SK-N-SH (cell line): ENCODE data around the gene SMYD3. TPM values are rescaled to one million over a fixed set of nuclear protein-coding genes. Genes with fewer than 3 reads are reported as not detected.

ENCODE experiments used
- CTCF ChIA-PET: fragments of 300-600, 350-600 bp; formaldehyde crosslinking; extraction: SDS; loops from one replicate; lab custom pipeline; 2021; lab: Yijun Ruan, JAX
- POLR2A ChIA-PET: fragments of 350-600 bp; sonication (Branson Sonifier 250); formaldehyde crosslinking; extraction: SDS; loops from one replicate; lab custom pipeline; 2020; ENCODE audit warnings: antibody characterized with exemption, inconsistent platforms; lab: Yijun Ruan, JAX
- DNase-seq: peaks from one replicate; pipeline ENCODE4 v3.0.0; 2012
- H2AFZ ChIP-seq: fragments of 200-600 bp; sonication (generic); 2 replicates; pipeline ENCODE4 v1.8.1; 2016; ENCODE audit warnings: antibody characterized with exemption, mild to moderate bottlenecking, low read depth
- H3F3A ChIP-seq: fragments of 200-600 bp; sonication (generic); replicated peaks from 2 replicates; pipeline ENCODE3; 2016; ENCODE audit warnings: antibody characterized with exemption, mild to moderate bottlenecking; ENCODE audit not compliant: insufficient read depth
- H3K27ac ChIP-seq, 2 experiments: fragments of 200-500 bp in 1 of 2; fragments of 200-600 bp in 1 of 2; sonication (Bioruptor generic) in 1 of 2; sonication (generic), shearing (Covaris generic) in 1 of 2; 2 replicates each; pipeline versions ENCODE4 v1.5.1 to v1.6.1; 2014 to 2016; ENCODE audit warnings: low read depth in 2 of 2, inconsistent platforms in 1 of 2, low read length in 1 of 2, mild to moderate bottlenecking in 1 of 2, mixed read lengths in 1 of 2
- H3K27me3 ChIP-seq: fragments of 200-600 bp; sonication (generic), shearing (Covaris generic); 2 replicates; pipeline ENCODE4 v1.6.1; 2016; ENCODE audit warnings: mixed run types; ENCODE audit not compliant: insufficient read depth
- H3K36me3 ChIP-seq, 2 experiments: fragments of 200-500 bp in 1 of 2; fragments of 200-600 bp in 1 of 2; sonication (Bioruptor generic) in 1 of 2; sonication (generic) in 1 of 2; replicated peaks in 1 of 2; 2 replicates each; pipeline versions ENCODE3 to v1.5.1; 2014 to 2016; ENCODE audit warnings: low read length in 1 of 2, mild to moderate bottlenecking in 1 of 2; ENCODE audit not compliant: insufficient read depth in 2 of 2, control insufficient read depth in 1 of 2
- H3K4me1 ChIP-seq, 2 experiments: fragments of 200-500 bp in 1 of 2; fragments of 200-600 bp in 1 of 2; sonication (Bioruptor generic) in 1 of 2; sonication (generic), shearing (Covaris generic) in 1 of 2; 2 replicates each; pipeline versions ENCODE4 v1.5.1 to v1.6.1; 2014 to 2016; ENCODE audit warnings: low read depth in 1 of 2, low read length in 1 of 2, mixed run types in 1 of 2; ENCODE audit not compliant: insufficient read depth in 2 of 2, control insufficient read depth in 1 of 2
- H3K4me2 ChIP-seq: fragments of 200-600 bp; sonication (generic), shearing (Covaris generic); 2 replicates; pipeline ENCODE4 v1.6.1; 2017; ENCODE audit warnings: mixed run types
- H3K4me3 ChIP-seq, 2 experiments: fragments of 200-500 bp in 1 of 2; fragments of 200-600 bp in 1 of 2; sonication (Bioruptor generic) in 1 of 2; sonication (generic), shearing (Covaris generic) in 1 of 2; 2 replicates each; pipeline versions ENCODE4 v1.5.1 to v1.8.1; 2014 to 2016; ENCODE audit warnings: low read depth in 2 of 2, inconsistent platforms in 1 of 2, low read length in 1 of 2, mild to moderate bottlenecking in 1 of 2, mixed read lengths in 1 of 2, moderate library complexity in 1 of 2
- H3K79me2 ChIP-seq: fragments of 200-600 bp; sonication (generic); 2 replicates; pipeline ENCODE4 v1.8.1; 2017; ENCODE audit warnings: mild to moderate bottlenecking; ENCODE audit not compliant: insufficient read depth
- H3K9ac ChIP-seq: fragments of 200-600 bp; sonication (generic); 2 replicates; pipeline ENCODE4 v1.6.1; 2017; ENCODE audit warnings: mixed run types
- H3K9me2 ChIP-seq: fragments of 200-600 bp; sonication (generic); 2 replicates; pipeline ENCODE4 v1.6.1; 2017; ENCODE audit warnings: mixed run types
- H3K9me3 ChIP-seq: fragments of 200-600 bp; sonication (generic); 2 replicates; pipeline ENCODE4 v1.6.1; 2017; ENCODE audit warnings: mixed run types, mild to moderate bottlenecking, moderate library complexity
- H4K20me1 ChIP-seq: fragments of 200-600 bp; sonication (generic); 2 replicates; pipeline ENCODE4 v1.6.1; 2017; ENCODE audit warnings: mild to moderate bottlenecking, mixed run types; ENCODE audit not compliant: insufficient read depth
- CHD2 ChIP-seq: fragments of 150-350 bp; IDR thresholded peaks from 2 replicates; pipeline ENCODE4 v1.6.1; 2018; ENCODE audit warnings: low read length; ENCODE audit not compliant: partially characterized antibody
- GABPA ChIP-seq: IDR thresholded peaks from 2 replicates; pipeline ENCODE4 v1.4.0; 2012; ENCODE audit warnings: low read depth, mild to moderate bottlenecking
- MAX ChIP-seq: IDR thresholded peaks from 2 replicates; pipeline ENCODE4 v1.4.0; 2012; ENCODE audit warnings: low read depth
- NRF1 ChIP-seq: IDR thresholded peaks from 2 replicates; pipeline ENCODE4 v1.6.1; 2012; ENCODE audit warnings: low read depth, mild to moderate bottlenecking, low read length
- PBX3 ChIP-seq: IDR thresholded peaks from 2 replicates; pipeline ENCODE4; 2012
- RCOR1 ChIP-seq: fragments of 150-350 bp; IDR thresholded peaks from 2 replicates; pipeline ENCODE4 v1.6.1; 2017; ENCODE audit warnings: antibody characterized with exemption, low read length
- REST ChIP-seq: IDR thresholded peaks from 2 replicates; pipeline ENCODE4 v1.6.1; 2012; ENCODE audit warnings: mild to moderate bottlenecking, low read depth, low read length, moderate library complexity
- RFX5 ChIP-seq: IDR thresholded peaks from 2 replicates; pipeline ENCODE4 v1.6.1; 2012; ENCODE audit warnings: mild to moderate bottlenecking, improper control_type of control experiment, low read length
- TAF1 ChIP-seq: IDR thresholded peaks from 2 replicates; pipeline ENCODE4 v1.6.1; 2012; ENCODE audit warnings: low read depth, mild to moderate bottlenecking, low read length, moderate library complexity, borderline replicate concordance
- USF2 ChIP-seq: fragments of 150-350 bp; IDR thresholded peaks from 2 replicates; pipeline ENCODE4 v1.6.1; 2017; ENCODE audit warnings: antibody characterized with exemption, low read length, low read depth, borderline replicate concordance
- YY1 ChIP-seq: IDR thresholded peaks from 2 replicates; pipeline ENCODE4 v1.4.0; 2012; ENCODE audit warnings: low read depth, mild to moderate bottlenecking
- ZBTB33 ChIP-seq: IDR thresholded peaks from 2 replicates; pipeline ENCODE4 v1.4.0; 2012; ENCODE audit warnings: low read depth, borderline replicate concordance
- WGBS: methylation state at CpG from one replicate; pipeline ENCODE4 v1.1.6; 2017; ENCODE audit warnings: low lambda C conversion rate; 5-methylcytosine and 5-hydroxymethylcytosine counted together
- polyA plus RNA-seq, 3 experiments: library from polyadenylated mRNA; depleted of rRNA; stranded (reverse); fragments of >200 nt; gene quantifications; 2 replicates each; pipeline ENCODE4 v1.2.3, GENCODE V29; 2012

SMYD3 gene
- polyA plus RNA-seq, 1 of the 3 experiments (the other 2 are of a cell fraction), result 31.4 TPM

- no peak for TF ChIP-seq USF2
These were observed 202.4 kb downstream of the SMYD3 start (continued) for GRCh38 chr1:246304484-246305259.

- Histone ChIP-seq H4K20me1 (no peaks in the 10 kb centered on the region), H3K4me2 (no peak overlapping the region), H3F3A (peaks cover 7% of the 10 kb centered on the region), H3K4me1 (peaks cover 14 to 24% of the 10 kb centered on the region in 2 experiments; a peak in 3 of 4 replicates), H3K79me2 (no peaks in the 10 kb centered on the region), H3K9ac (no peak overlapping the region), H2AFZ (no peak overlapping the region), H3K4me3 (no peak overlapping the region), H3K27ac (peak overlapping the region in 1 of 2 experiments; percentile 6; a peak in 2 of 4 replicates), H3K9me2 (no peaks in the 10 kb centered on the region), H3K27me3 (no peaks in the 10 kb centered on the region), H3K9me3 (no peaks in the 10 kb centered on the region), H3K36me3 (no peaks in the 10 kb centered on the region)
- WGBS, result 81% methylated on average over 2 of the region's 2 CpGs
- TF ChIP-seq NRF1 (no peak), PBX3 (no peak)
- DNase-seq, result no peak
- ChIA-PET CTCF (interaction anchor here (1.1 to 2.1 kb wide), 3 partner anchors 14 to 148 kb away, joined by 3 to 8 read pairs (median 4); no protein-coding TSS in a partner anchor), POLR2A (interaction anchor here (0.6 kb wide), 1 partner anchor 78 kb away, joined by 3 read pairs; no protein-coding TSS in a partner anchor)
These were observed 204.3 kb downstream of the SMYD3 start for GRCh38 chr1:246302711-246303317.

- ChIA-PET POLR2A (no interaction called here), CTCF (interaction anchor here (1.0 to 2.1 kb wide), 3 partner anchors 22 to 193 kb away, joined by 3 to 8 read pairs (median 4); no protein-coding TSS in a partner anchor)
- Histone ChIP-seq H3F3A (peaks cover 9% of the 10 kb centered on the region), H3K79me2 (no peaks in the 10 kb centered on the region), H3K36me3 (no peaks in the 10 kb centered on the region), H3K9ac (no peak overlapping the region), H3K27ac (peak overlapping the region; percentile 6; a peak in 2 of 4 replicates), H3K9me3 (no peaks in the 10 kb centered on the region), H2AFZ (no peak overlapping the region), H3K4me3 (no peak overlapping the region), H3K4me1 (peaks cover 14 to 30% of the 10 kb centered on the region in 2 experiments; a peak in 3 of 4 replicates), H4K20me1 (no peaks in the 10 kb centered on the region), H3K9me2 (no peaks in the 10 kb centered on the region), H3K4me2 (no peak overlapping the region), H3K27me3 (no peaks in the 10 kb centered on the region)
- no peak for DNase-seq
- 100% methylated on average over 1 of the region's 1 CpG for WGBS
- TF ChIP-seq NRF1 (no peak), ZBTB33 (no peak), MAX (no peak), PBX3 (no peak), YY1 (no peak), CHD2 (no peak), RFX5 (no peak), REST (no peak), GABPA (no peak), TAF1 (no peak), RCOR1 (no peak)
These were observed 204.8 kb downstream of the SMYD3 start for GRCh38 chr1:246302251-246302625.
